Right lobe of liver (tissue), 4 donors: ENCODE data around the gene ZNF48.

Experiments
- CTCF ChIP-seq, 4 donors: fragments of 200-600 bp in 3 of 4; fragments of 450-650 bp in 1 of 4; IDR thresholded peaks; one replicate each; pipeline versions ENCODE4 v1.5.1 to v1.8.0; 2016 to 2022; ENCODE audit warnings: antibody characterized with exemption in 4 of 4, mild to moderate bottlenecking in 2 of 4
- POLR2A ChIP-seq: fragments of 450-650 bp; IDR thresholded peaks from one replicate; pipeline ENCODE4 v1.6.1; 2017; ENCODE audit warnings: antibody characterized with exemption, mild to moderate bottlenecking
- donor health status: DM: no; HTN: no; CAD: no.
- donor health status: DM: no; HTN: no; CAD: no.
- donor health status: DM: no; HTN: yes; CAD: no.

DNA sequence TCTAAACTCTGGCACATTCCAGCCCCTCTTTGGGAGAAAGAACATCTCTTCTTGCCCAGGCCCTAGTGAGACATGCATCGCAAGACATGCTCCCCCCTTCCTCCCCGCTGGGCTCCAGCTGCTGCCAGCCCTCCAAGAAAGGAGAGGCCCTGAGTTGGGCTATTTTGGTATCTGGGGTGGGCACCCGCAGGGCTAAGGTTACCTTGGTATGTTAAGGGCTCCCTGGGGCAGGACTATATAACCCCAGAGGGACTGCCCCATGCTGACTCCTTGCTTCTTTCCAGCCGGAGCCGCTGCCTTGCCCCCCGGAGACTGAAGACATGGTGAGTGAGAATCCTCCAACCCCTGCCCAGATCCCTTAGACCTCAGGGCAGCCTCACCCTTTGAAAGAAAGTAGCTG is 20.7 kb upstream of the ZNF48 start, which contains the start of gene MYL11:
- TF ChIP-seq CTCF (IDR thresholded peaks at IDR 0.05) (no peak), POLR2A (no peak)
